ENCODE data around the gene SLC38A5. TPM values are rescaled to one million over a fixed set of nuclear protein-coding genes. Genes with fewer than 3 reads are reported as not detected.

Gene SLC38A5
- total and polyA plus RNA-seq, 2 of the 13 experiments (the other 11 are each of a cell fraction or from before 2014, with no cell fraction given): 46.1 to 73.4 TPM

GRCh38 chrX:48496660-48497059 is 26.6 kb upstream of the SLC38A5 start:
- no peaks in the 10 kb centered on the region for H3K36me3 ChIP-seq (replicated peaks in 1 of 2; ENCODE audit: control insufficient read depth in 1 of 2, insufficient read depth in 2 of 2, low read length in 2 of 2)
- in situ Hi-C loops (cut with HindIII; ENCODE audit: extremely low pct_ligation_motif_present, low pct_unique_long_range_greater_than_20kb): no loop called here
- no peak overlapping the region for H3K9ac ChIP-seq (ENCODE audit: insufficient read depth, low read depth, low read length)
- 56% methylated on average over 4 of the region's 4 CpGs for WGBS (ENCODE audit: low lambda C conversion rate)
- ChIA-PET CTCF (ENCODE audit: low intra/inter-chr PET ratio, low total read pairs) (no interaction called here), POLR2A (no interaction called here)
- TF ChIP-seq NCOA5 (CRISPR knock-in tag; IDR thresholded peaks at IDR 0.05) (no peak), NFYB (CRISPR knock-in tag; IDR thresholded peaks at IDR 0.05) (peak; percentile 15; the same call in 1 of the 2 replicates)
- no peaks in the 10 kb centered on the region for H4K20me1 ChIP-seq (ENCODE audit: insufficient read depth, low read length)
- no peak for ATAC-seq
- no peaks in the 10 kb centered on the region; a peak in 1 of 5 replicates for H3K27me3 ChIP-seq (ENCODE audit: control insufficient read depth in 1 of 2, insufficient read depth in 2 of 2, low read length in 2 of 2)
- no peak for DNase-seq (ENCODE audit: low spot score)
- no peak overlapping the region for H2AFZ ChIP-seq (ENCODE audit: low read length)
- H3K79me2 ChIP-seq (ENCODE audit: insufficient read depth, low read length): no peaks in the 10 kb centered on the region
- H3K4me3 ChIP-seq (replicated peaks in 1 of 3; ENCODE audit: insufficient read depth in 1 of 3, low read depth in 2 of 3, low read length in 3 of 3): no peak overlapping the region
- no TSS peak for BruUV-seq (replicated peaks)
- no peak overlapping the region for H3K27ac ChIP-seq (ENCODE audit: extremely low read length, insufficient read depth, low read length)
- no peak for FAIRE-seq
- H3K9me3 ChIP-seq (ENCODE audit: low read length): no peaks in the 10 kb centered on the region
- peaks cover 26% of the 10 kb centered on the region for H3K4me1 ChIP-seq (ENCODE audit: insufficient read depth, low read length)
- intact Hi-C loops (cut with micrococcal nuclease; ENCODE audit: unreplicated experiment): loop anchor here (10.0 kb wide), 1 partner anchor 412 kb away; no protein-coding TSS in a partner anchor
- no peak overlapping the region for H3K4me2 ChIP-seq (ENCODE audit: low read depth, low read length)

GRCh38 chrX:48493890-48494364 is 23.9 kb upstream of the SLC38A5 start:
- no peak overlapping the region for H3K9ac ChIP-seq (ENCODE audit: insufficient read depth, low read depth, low read length)
- peaks cover 26% of the 10 kb centered on the region for H3K4me1 ChIP-seq (ENCODE audit: insufficient read depth, low read length)
- POLR2A ChIA-PET: interaction anchor here (1.0 to 2.9 kb wide), 3 partner anchors 24 to 411 kb away, joined by 3 to 16 read pairs (median 4); partner anchors contain the start of gene SLC38A5
- TF ChIP-seq ZNF33A (CRISPR knock-in tag; IDR thresholded peaks at IDR 0.05; ENCODE audit: borderline replicate concordance) (no peak), ZFP90 (CRISPR knock-in tag; IDR thresholded peaks at IDR 0.05; ENCODE audit: borderline replicate concordance) (peak; percentile 75; the same call in 1 of the 2 replicates), PATZ1 (CRISPR knock-in tag; IDR thresholded peaks at IDR 0.05) (0 out of 2 replicates have a peak, but pooled peaks have one; percentile 12), ATF4 (CRISPR knock-in tag; IDR thresholded peaks at IDR 0.05) (no peak), ZNF687 (CRISPR knock-in tag; IDR thresholded peaks at IDR 0.05) (peak; percentile 31)

More at GRCh38 chrX:48493890-48494364, 23.9 kb upstream of the SLC38A5 start:
- Histone ChIP-seq H3K79me2 (ENCODE audit: insufficient read depth, low read length) (no peaks in the 10 kb centered on the region), H3K4me2 (ENCODE audit: low read depth, low read length) (peak overlapping the region; percentile 60), H3K27ac (ENCODE audit: extremely low read length, insufficient read depth, low read length) (no peak overlapping the region), H3K9me3 (ENCODE audit: low read length) (no peaks in the 10 kb centered on the region), H3K36me3 (replicated peaks in 1 of 2; ENCODE audit: control insufficient read depth in 1 of 2, insufficient read depth in 2 of 2, low read length in 2 of 2) (no peaks in the 10 kb centered on the region), H3K27me3 (ENCODE audit: control insufficient read depth in 1 of 2, insufficient read depth in 2 of 2, low read length in 2 of 2) (no peaks in the 10 kb centered on the region; a peak in 1 of 5 replicates), H2AFZ (ENCODE audit: low read length) (no peak overlapping the region), H4K20me1 (ENCODE audit: insufficient read depth, low read length) (no peaks in the 10 kb centered on the region), H3K4me3 (replicated peaks in 1 of 3; ENCODE audit: insufficient read depth in 1 of 3, low read depth in 2 of 3, low read length in 3 of 3) (no peak overlapping the region)
- intact Hi-C loops (cut with micrococcal nuclease; ENCODE audit: unreplicated experiment): loop anchor here (10.0 kb wide), 1 partner anchor 409 kb away; no protein-coding TSS in a partner anchor
- WGBS (ENCODE audit: low lambda C conversion rate): 4% methylated on average over 4 of the region's 10 CpGs
- BruUV-seq (replicated peaks): no TSS peak
- peak; percentile 87 for FAIRE-seq
- peak; percentile 79 for ATAC-seq
- in situ Hi-C loops (cut with HindIII; ENCODE audit: extremely low pct_ligation_motif_present, low pct_unique_long_range_greater_than_20kb): loop anchor here (5.0 kb wide), 1 partner anchor 412 kb away; no protein-coding TSS in a partner anchor
- CTCF ChIA-PET (ENCODE audit: low intra/inter-chr PET ratio, low total read pairs): interaction anchor here (0.8 to 1.3 kb wide), 2 partner anchors 20 to 411 kb away, joined by 3 to 4 read pairs; no protein-coding TSS in a partner anchor
- peak; percentile 55 for DNase-seq (ENCODE audit: low spot score)

Measured in HepG2 (cell line).